IMR-90 (cell line): ENCODE data around the gene ZBTB45. TPM values are rescaled to one million over a fixed set of nuclear protein-coding genes. Genes with fewer than 3 reads are reported as not detected.

Experiments used
- ATAC-seq: fragments of 200-7000 bp; cut with Tn5 transposase; 2 replicates; pipeline ENCODE4 v1.9.1; 2020; ENCODE audit warnings: low read depth, mild to moderate bottlenecking, moderate library complexity
- BruUV-seq: library from RNA; stranded (reverse); fragments of 400-500 nt; replicated peaks from 2 replicates; lab custom pipeline; 2021; lab: Mats Ljungman, UMichigan
- CTCF ChIA-PET: fragments of 300-600 bp; formaldehyde crosslinking; extraction: SDS; loops from one replicate; lab custom pipeline; 2021; ENCODE audit warnings: antibody characterized with exemption; lab: Yijun Ruan, JAX
- POLR2A ChIA-PET: fragments of 300-600 bp; sonication (Branson Sonifier 250); formaldehyde crosslinking; loops from one replicate; lab custom pipeline; 2022; ENCODE audit warnings: antibody characterized with exemption; ENCODE audit not compliant: unreplicated experiment; lab: Charles Lee
- DNase-seq: peaks from one replicate; pipeline ENCODE4 v3.0.0; 2013
- H2AFZ ChIP-seq: replicated peaks from 2 replicates; pipeline ENCODE3; 2013; ENCODE audit warnings: low read length, mild to moderate bottlenecking; ENCODE audit not compliant: poor library complexity
- H2AK5ac ChIP-seq: 2 replicates; pipeline ENCODE4 v1.6.1; 2013; ENCODE audit warnings: low read depth, low read length, inconsistent platforms
- H2AK9ac ChIP-seq: replicated peaks from 2 replicates; pipeline ENCODE3; 2013; ENCODE audit warnings: mild to moderate bottlenecking, low read depth, low read length, moderate library complexity; ENCODE audit not compliant: poor library complexity
- H2BK120ac ChIP-seq: 2 replicates; pipeline ENCODE4 v1.6.1; 2013; ENCODE audit warnings: low read depth, low read length, inconsistent platforms
- H2BK15ac ChIP-seq: 3 replicates; pipeline ENCODE4 v1.6.1; 2013; ENCODE audit warnings: low read depth, low read length, inconsistent platforms
- H2BK20ac ChIP-seq: 2 replicates; pipeline ENCODE4 v1.6.1; 2013; ENCODE audit warnings: low read depth, mild to moderate bottlenecking, inconsistent platforms, low read length, moderate library complexity
- H2BK5ac ChIP-seq: 2 replicates; pipeline ENCODE4 v1.6.1; 2013; ENCODE audit warnings: mild to moderate bottlenecking, low read depth, low read length, inconsistent platforms; ENCODE audit not compliant: poor library complexity, severe bottlenecking
- H3K14ac ChIP-seq: replicated peaks from 2 replicates; pipeline ENCODE4 v1.6.1; 2013; ENCODE audit warnings: low read depth, low read length, inconsistent platforms
- H3K18ac ChIP-seq: 2 replicates; pipeline ENCODE4 v1.6.1; 2013; ENCODE audit warnings: low read depth, low read length, control low read depth
- H3K23ac ChIP-seq: 2 replicates; pipeline ENCODE4 v1.6.1; 2013; ENCODE audit warnings: low read depth, low read length, inconsistent platforms
- H3K27ac ChIP-seq: 2 replicates; pipeline ENCODE4 v1.5.1; 2013; ENCODE audit warnings: mild to moderate bottlenecking, control low read depth, low read length; ENCODE audit not compliant: insufficient read depth
- H3K27me3 ChIP-seq: 2 replicates; pipeline ENCODE4 v1.6.1; 2013; ENCODE audit warnings: low read length; ENCODE audit not compliant: control insufficient read depth, insufficient read depth
- H3K36me3 ChIP-seq: 2 replicates; pipeline ENCODE4 v1.6.1; 2013; ENCODE audit warnings: low read length, mixed read lengths; ENCODE audit not compliant: control insufficient read depth, insufficient read depth
- H3K4ac ChIP-seq: 2 replicates; pipeline ENCODE4 v1.6.1; 2013; ENCODE audit warnings: low read depth, low read length, inconsistent platforms
- H3K4me1 ChIP-seq: 2 replicates; pipeline ENCODE4 v1.6.1; 2013; ENCODE audit warnings: low read length, mixed read lengths; ENCODE audit not compliant: control insufficient read depth, insufficient read depth
- H3K4me2 ChIP-seq: 2 replicates; pipeline ENCODE4 v1.6.1; 2013; ENCODE audit warnings: low read depth, mild to moderate bottlenecking, control low read depth, low read length, moderate library complexity
- H3K4me3 ChIP-seq: 2 replicates; pipeline ENCODE4 v1.5.1; 2013; ENCODE audit warnings: low read depth, mild to moderate bottlenecking, control low read depth, low read length, moderate library complexity; ENCODE audit not compliant: insufficient read depth
- H3K56ac ChIP-seq: 2 replicates; pipeline ENCODE4 v1.6.1; 2013; ENCODE audit warnings: low read length, inconsistent platforms; ENCODE audit not compliant: insufficient read depth; ENCODE audit errors: extremely low read depth
- H3K79me1 ChIP-seq, 2 experiments: 2 replicates each; pipeline ENCODE4 v1.6.1; 2013; ENCODE audit warnings: low read length in 2 of 2, inconsistent platforms in 1 of 2, low read depth in 1 of 2
- H3K9ac ChIP-seq: 2 replicates; pipeline ENCODE4 v1.6.1; 2013; ENCODE audit warnings: low read depth, low read length, control low read depth
- H3K9me1 ChIP-seq: 2 replicates; pipeline ENCODE4 v1.6.1; 2013; ENCODE audit warnings: low read length, inconsistent platforms; ENCODE audit not compliant: insufficient read depth
- H3K9me3 ChIP-seq: 2 replicates; pipeline ENCODE4 v1.6.1; 2013; ENCODE audit warnings: low read length; ENCODE audit not compliant: control insufficient read depth, insufficient read depth
- H4K20me1 ChIP-seq: 2 replicates; pipeline ENCODE4 v1.6.1; 2013; ENCODE audit warnings: low read length, inconsistent platforms; ENCODE audit not compliant: insufficient read depth
- H4K5ac ChIP-seq: 2 replicates; pipeline ENCODE4 v1.6.1; 2013; ENCODE audit warnings: mild to moderate bottlenecking, low read depth, low read length, control low read depth
- H4K8ac ChIP-seq, 2 experiments: 2 replicates each; pipeline ENCODE4 v1.6.1; 2013; ENCODE audit warnings: low read depth in 2 of 2, low read length in 2 of 2, control low read depth in 1 of 2, inconsistent platforms in 1 of 2
- H4K91ac ChIP-seq: 2 replicates; pipeline ENCODE4 v1.6.1; 2013; ENCODE audit warnings: low read depth, low read length, inconsistent platforms; ENCODE audit not compliant: insufficient read depth
- BHLHE40 ChIP-seq: fragments of 150-350 bp; IDR thresholded peaks from 2 replicates; pipeline ENCODE4 v1.6.1; 2016; ENCODE audit warnings: mild to moderate bottlenecking, low read depth, low read length
- CEBPB ChIP-seq: IDR thresholded peaks from 2 replicates; pipeline ENCODE4 v1.6.1; 2012; ENCODE audit warnings: low read depth, low read length, improper control_type of control experiment
- CHD1 ChIP-seq: IDR thresholded peaks from 2 replicates; pipeline ENCODE4 v1.6.1; 2012; ENCODE audit warnings: low read depth, low read length, improper control_type of control experiment
- CTCF ChIP-seq: conservative IDR thresholded peaks from 2 replicates; pipeline ENCODE4 v1.5.1; 2012; ENCODE audit warnings: mild to moderate bottlenecking, low read depth, low read length, improper control_type of control experiment
- ELK1 ChIP-seq: fragments of 150-350 bp; IDR thresholded peaks from 2 replicates; pipeline ENCODE4 v1.6.1; 2016; ENCODE audit warnings: low read depth, mild to moderate bottlenecking, low read length, moderate library complexity, borderline replicate concordance
- FOS ChIP-seq: fragments of 150-350 bp; IDR thresholded peaks from 2 replicates; pipeline ENCODE4 v1.6.1; 2016; ENCODE audit warnings: low read depth, low read length
- MAFK ChIP-seq: IDR thresholded peaks from 2 replicates; pipeline ENCODE4 v1.6.1; 2012; ENCODE audit warnings: low read depth, low read length, improper control_type of control experiment
- MAZ ChIP-seq: IDR thresholded peaks from 2 replicates; pipeline ENCODE4 v1.6.1; 2012; ENCODE audit warnings: low read depth, mild to moderate bottlenecking, low read length, improper control_type of control experiment, moderate library complexity, borderline replicate concordance
- MXI1 ChIP-seq: IDR thresholded peaks from 2 replicates; pipeline ENCODE4 v1.6.1; 2012; ENCODE audit warnings: low read depth, mild to moderate bottlenecking, low read length, moderate library complexity, borderline replicate concordance
- NFE2L2 ChIP-seq: fragments of 150-350 bp; IDR thresholded peaks from 2 replicates; pipeline ENCODE4 v1.6.1; 2016; ENCODE audit warnings: low read depth, mild to moderate bottlenecking, low read length
- POLR2A ChIP-seq: IDR thresholded peaks from 2 replicates; pipeline ENCODE4 v1.6.1; 2012; ENCODE audit warnings: mild to moderate bottlenecking, low read depth, low read length
- RAD21 ChIP-seq: IDR thresholded peaks from 2 replicates; pipeline ENCODE4 v1.6.1; 2012; ENCODE audit warnings: low read length, improper control_type of control experiment
- RCOR1 ChIP-seq: IDR thresholded peaks from 2 replicates; pipeline ENCODE4 v1.6.1; 2012; ENCODE audit warnings: mild to moderate bottlenecking, low read length, improper control_type of control experiment; ENCODE audit not compliant: insufficient replicate concordance
- RFX5 ChIP-seq: IDR thresholded peaks from 2 replicates; pipeline ENCODE4 v1.8.0; 2012; ENCODE audit warnings: low read depth, mild to moderate bottlenecking, low read length, moderate library complexity
- SMC3 ChIP-seq: fragments of 150-350 bp; IDR thresholded peaks from 2 replicates; pipeline ENCODE4 v1.6.1; 2016; ENCODE audit warnings: low read depth, mild to moderate bottlenecking, antibody characterized with exemption, low read length, moderate library complexity
- WGBS, 2 experiments: methylation state at CpG; one replicate each; pipeline versions ENCODE4 v1.1.5 to v1.1.7; 2013; ENCODE audit warnings: missing lambda C conversion rate in 2 of 2; ENCODE audit not compliant: insufficient read length in 1 of 2; ENCODE audit errors: extremely low coverage in 2 of 2; 5-methylcytosine and 5-hydroxymethylcytosine counted together
- dilution Hi-C: fragments of 300-500 bp; cut with HindIII; formaldehyde crosslinking; loops from one replicate; pipeline ENCODE4 v1.14.3; 2018; ENCODE audit warnings: low sequenced_read_pairs; ENCODE audit not compliant: unreplicated experiment
- in situ Hi-C: fragments of 300-500 bp; cut with MboI; formaldehyde crosslinking; loops from 3 replicates; pipeline ENCODE4 v1.14.3; 2019; ENCODE audit warnings: low sequenced_read_pairs, inconsistent platforms, mixed read lengths
- intact Hi-C: fragments of 100-400 bp; cut with micrococcal nuclease; formaldehyde crosslinking; loops from 2 replicates; pipeline ENCODE4 v1.10.0; 2022
- polyA plus RNA-seq, 3 experiments: library from polyadenylated mRNA; depleted of rRNA; stranded (reverse); fragments of >200 nt; gene quantifications; 2 replicates each; pipeline ENCODE4 v1.2.3, GENCODE V29; 2012; ENCODE audit warnings: low replicate concordance in 1 of 3
- total RNA-seq: library from RNA; depleted of rRNA; stranded (reverse); fragments of >200 nt; gene quantifications from 2 replicates; pipeline ENCODE4 v1.2.3, GENCODE V29; 2012

The ZBTB45 gene
- total and polyA plus RNA-seq, 2 of the 4 experiments (the other 2 are of a cell fraction): 1.4 to 9.7 TPM

DNA sequence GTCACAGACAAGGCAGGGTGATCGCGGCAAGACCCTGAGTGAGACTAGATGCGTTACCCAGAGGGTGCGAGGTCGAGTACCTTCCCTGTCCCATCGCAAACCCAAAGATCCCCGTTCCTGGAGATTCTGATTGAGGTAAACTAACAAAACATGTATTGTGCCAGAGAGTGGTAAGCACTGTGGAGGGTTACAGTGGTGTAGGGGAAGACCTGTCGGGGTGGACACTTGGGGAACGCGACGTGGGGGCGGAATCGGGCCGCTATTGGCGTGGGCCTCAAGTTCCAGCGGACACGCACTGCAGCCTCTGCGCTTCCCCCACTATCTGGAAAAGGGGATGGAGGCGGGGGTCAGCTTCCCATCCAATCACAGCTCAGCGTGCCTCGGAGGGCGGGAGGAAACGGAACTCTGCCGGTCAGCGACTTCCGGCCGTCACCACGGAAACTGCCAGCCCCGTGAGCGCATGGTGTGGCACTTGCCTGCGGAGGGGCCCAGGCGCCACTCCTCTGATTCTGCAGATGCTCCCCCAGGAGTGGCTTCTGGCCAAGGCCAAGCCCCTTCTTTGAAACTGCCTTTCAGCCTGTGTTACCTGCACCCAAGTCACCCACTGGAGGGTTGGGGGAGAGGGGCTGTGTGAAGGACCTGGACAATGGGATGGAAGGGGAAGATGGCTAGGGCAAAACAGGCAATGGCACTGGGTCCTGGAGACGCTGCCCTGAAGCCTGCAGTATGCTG is 39.8 kb upstream of the ZBTB45 start:
- Histone ChIP-seq H4K8ac (peak overlapping the region; percentile 100), H3K9me3 (no peaks in the 10 kb centered on the region), H2BK15ac (peak overlapping the region; percentile 67; the same call in 1 of the 3 replicates), H2BK20ac (peak overlapping the region; percentile 32; the same call in 1 of the 2 replicates), H2BK120ac (peak overlapping the region; percentile 79), H3K4me2 (peak overlapping the region; percentile 91), H3K79me1 (peaks cover 9 to 46% of the 10 kb centered on the region in 2 experiments), H2BK5ac (peak overlapping the region; percentile 96), H3K4me1 (peaks cover 26% of the 10 kb centered on the region), H3K4ac (peak overlapping the region; percentile 99), H4K20me1 (peaks cover 12% of the 10 kb centered on the region), H2AK9ac (peak overlapping the region; percentile 100), H3K9ac (peak overlapping the region; percentile 92), H2AK5ac (peak overlapping the region; percentile 99), H2AFZ (peak overlapping the region; percentile 100), H3K56ac (peak overlapping the region; percentile 97), H3K27me3 (no peaks in the 10 kb centered on the region), H3K18ac (peak overlapping the region; percentile 80), H4K91ac (peak overlapping the region; percentile 99), H4K5ac (peak overlapping the region; percentile 95), H3K27ac (peak overlapping the region; percentile 95), H3K23ac (peak overlapping the region; percentile 99), H3K9me1 (peaks cover 22% of the 10 kb centered on the region), H3K14ac (peak overlapping the region; percentile 99), H3K4me3 (peak overlapping the region; percentile 59), H3K36me3 (peaks cover 10% of the 10 kb centered on the region; the same call in 1 of the 2 replicates)
- in situ Hi-C loops: no loop called here
- intact Hi-C loops: loop anchor here (1.0 to 2.0 kb wide), 2 partner anchors 13 to 15 kb away; partner anchors contain the start of gene TRIM28
- peak; percentile 89 for DNase-seq
- peak; percentile 42 for ATAC-seq
- ChIA-PET POLR2A (no interaction called here), CTCF (no interaction called here)
- BruUV-seq: no TSS peak
- WGBS, 2 experiments: no CpG with 5 or more reads among the region's 33 CpGs
- dilution Hi-C loops: no loop called here
- TF ChIP-seq RFX5 (no peak), ELK1 (no peak), MAFK (no peak), CEBPB (no peak), BHLHE40 (no peak; the same call in 1 of the 2 replicates), SMC3 (no peak), POLR2A (peak; percentile 82), FOS (no peak), RAD21 (no peak), RCOR1 (no peak), CTCF (no peak), MXI1 (peak; percentile 73; the same call in 1 of the 2 replicates), MAZ (peak; percentile 89), CHD1 (peak; percentile 68; the same call in 1 of the 2 replicates), NFE2L2 (no peak)
